ENCODE measurements around the gene TDRD10.

GRCh38 chr1:154553056-154554030, 51.3 kb downstream of the TDRD10 start:
- no peak for TF ChIP-seq CHD2 (IDR thresholded peaks at IDR 0.05; ENCODE audit: low read length, partially characterized antibody)
- TF ChIP-seq RFX5 (IDR thresholded peaks at IDR 0.05) = no peak
- TF ChIP-seq REST (IDR thresholded peaks at IDR 0.05) = no peak
- TF ChIP-seq CTCF (IDR thresholded peaks at IDR 0.05) = no peak
- TF ChIP-seq NPAS2 (CRISPR knock-in tag; IDR thresholded peaks at IDR 0.05; ENCODE audit: borderline replicate concordance) = no peak
- no peak for TF ChIP-seq ZFP36 (IDR thresholded peaks at IDR 0.05; ENCODE audit: borderline replicate concordance, partially characterized antibody)
- TF ChIP-seq E2F6 (IDR thresholded peaks at IDR 0.05; ENCODE audit: borderline replicate concordance, low read depth) = no peak
- TF ChIP-seq POLR2A (IDR thresholded peaks at IDR 0.05; ENCODE audit: low read length) = no peak

Measured in A549 (cell line).